ENCODE measurements around the gene ZNF80. TPM values are rescaled to one million over a fixed set of nuclear protein-coding genes. Genes with fewer than 3 reads are reported as not detected.
A peak's percentile ranks its signal among the peaks of the same experiment; 100 is the strongest.

ZNF80 gene
- total RNA-seq, 2 donors from 2014 or later: not detected

DNA sequence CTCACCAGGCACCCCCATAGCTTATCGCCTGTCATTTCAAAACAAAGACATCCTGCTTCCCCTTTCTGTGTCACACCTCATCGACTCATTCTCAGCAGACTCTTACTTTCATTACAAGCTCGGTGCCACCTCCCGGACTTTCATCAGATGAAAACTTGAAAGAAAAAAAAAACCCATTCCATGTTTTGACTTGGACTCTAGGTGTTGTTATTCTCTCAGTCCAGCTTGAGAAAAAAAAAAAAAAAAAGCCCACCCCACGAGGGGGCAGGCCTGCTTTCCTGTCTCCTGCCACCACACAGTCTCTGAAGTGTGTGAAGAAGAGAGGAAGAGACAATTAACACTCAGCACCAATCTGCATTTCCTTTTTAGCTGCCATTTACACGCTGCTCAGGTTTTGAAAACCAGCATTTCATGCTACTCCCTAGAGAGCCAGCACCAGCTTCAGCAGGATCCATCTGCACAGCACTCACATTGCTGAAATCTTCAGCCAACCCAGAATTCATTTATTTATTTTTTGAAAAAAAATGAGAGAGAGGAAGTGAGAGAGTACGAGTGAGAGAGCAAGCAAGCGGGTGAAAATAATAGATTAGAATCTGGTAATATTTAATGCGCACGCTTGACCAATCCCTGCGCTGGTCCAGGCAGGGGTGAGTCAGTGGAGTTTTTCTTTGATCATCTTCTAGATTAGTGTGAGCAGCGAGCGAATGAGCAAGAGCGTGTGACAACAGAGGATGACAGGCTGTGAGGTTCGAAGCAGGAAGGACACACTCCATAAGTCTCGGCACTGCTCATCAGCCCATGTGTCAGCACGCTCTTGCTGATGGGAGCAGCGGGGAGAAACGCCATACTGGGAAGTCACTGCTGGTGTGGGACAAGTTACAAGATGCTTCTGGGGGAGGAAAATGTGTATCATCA lies 23.5 kb downstream of the ZNF80 start:
- TF ChIP-seq, protein P1, sequence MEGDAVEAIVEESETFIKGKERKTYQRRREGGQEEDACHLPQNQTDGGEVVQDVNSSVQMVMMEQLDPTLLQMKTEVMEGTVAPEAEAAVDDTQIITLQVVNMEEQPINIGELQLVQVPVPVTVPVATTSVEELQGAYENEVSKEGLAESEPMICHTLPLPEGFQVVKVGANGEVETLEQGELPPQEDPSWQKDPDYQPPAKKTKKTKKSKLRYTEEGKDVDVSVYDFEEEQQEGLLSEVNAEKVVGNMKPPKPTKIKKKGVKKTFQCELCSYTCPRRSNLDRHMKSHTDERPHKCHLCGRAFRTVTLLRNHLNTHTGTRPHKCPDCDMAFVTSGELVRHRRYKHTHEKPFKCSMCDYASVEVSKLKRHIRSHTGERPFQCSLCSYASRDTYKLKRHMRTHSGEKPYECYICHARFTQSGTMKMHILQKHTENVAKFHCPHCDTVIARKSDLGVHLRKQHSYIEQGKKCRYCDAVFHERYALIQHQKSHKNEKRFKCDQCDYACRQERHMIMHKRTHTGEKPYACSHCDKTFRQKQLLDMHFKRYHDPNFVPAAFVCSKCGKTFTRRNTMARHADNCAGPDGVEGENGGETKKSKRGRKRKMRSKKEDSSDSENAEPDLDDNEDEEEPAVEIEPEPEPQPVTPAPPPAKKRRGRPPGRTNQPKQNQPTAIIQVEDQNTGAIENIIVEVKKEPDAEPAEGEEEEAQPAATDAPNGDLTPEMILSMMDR (IDR thresholded peaks at IDR 0.05): no peak
- H3K27ac ChIP-seq: no peak overlapping the region

DNA sequence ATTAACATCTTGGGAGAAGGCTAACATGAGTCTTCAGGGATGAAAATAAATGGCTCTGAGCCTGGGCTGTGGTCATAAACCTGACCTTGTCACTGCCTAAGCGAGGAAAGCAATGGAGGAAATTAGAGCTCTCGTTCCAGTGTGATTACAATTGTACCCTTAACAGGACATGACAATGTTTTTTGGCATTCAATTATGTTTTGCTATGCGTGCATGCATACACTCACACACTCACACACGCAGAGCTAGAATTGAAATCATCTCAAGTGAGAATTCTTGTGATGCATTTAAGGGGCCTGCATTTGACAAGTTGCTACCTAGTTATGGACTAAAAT lies 24.1 kb downstream of the ZNF80 start:
- H3K9me3 ChIP-seq: no peaks in the 10 kb centered on the region
- TF ChIP-seq, protein P1 (IDR thresholded peaks at IDR 0.05): no peak
- no peaks in the 10 kb centered on the region for H3K36me3 ChIP-seq
- H3K27ac ChIP-seq: no peak overlapping the region
- H3K4me1 ChIP-seq: peaks cover 0 to 13% of the 10 kb centered on the region in 2 donors
- no peak for DNase-seq (ENCODE audit: low spot score)
- no peak overlapping the region for H3K4me3 ChIP-seq
- H3K27me3 ChIP-seq: no peaks in the 10 kb centered on the region

More for the DNA sequence above, 23.5 kb downstream of the ZNF80 start:
- Histone ChIP-seq H3K9me3 (no peaks in the 10 kb centered on the region), H3K4me1 (peaks cover 0 to 13% of the 10 kb centered on the region in 2 donors), H3K27me3 (no peaks in the 10 kb centered on the region), H3K36me3 (no peaks in the 10 kb centered on the region), H3K4me3 (peak overlapping the region in 1 of 2 donors; percentile 6)
- DNase-seq (ENCODE audit: low spot score): no peak

DNA sequence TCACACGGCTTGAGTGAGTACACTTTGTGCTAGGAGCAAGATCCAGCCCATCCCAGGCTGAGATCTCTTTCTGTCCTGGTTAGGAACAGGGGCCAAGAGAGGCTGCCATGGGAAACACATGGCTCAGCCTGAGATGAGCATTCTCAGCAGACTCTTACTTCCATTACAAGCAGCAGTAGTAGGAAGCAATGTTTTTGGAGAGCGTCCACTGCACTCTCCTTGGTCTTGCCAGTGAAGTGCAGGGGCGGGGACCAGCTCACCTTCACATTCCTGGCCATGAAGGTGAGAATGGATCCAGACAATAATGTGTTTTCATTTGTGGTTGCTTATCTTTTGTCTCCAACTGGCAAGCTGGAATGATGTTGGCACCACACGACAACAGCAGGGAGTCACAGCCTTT lies 24.7 kb downstream of the ZNF80 start:
- H3K9me3 ChIP-seq: no peaks in the 10 kb centered on the region
- H3K27ac ChIP-seq: no peak overlapping the region
- H3K4me1 ChIP-seq: peaks cover 0 to 13% of the 10 kb centered on the region in 2 donors
- no peak overlapping the region for H3K4me3 ChIP-seq
- H3K27me3 ChIP-seq: no peaks in the 10 kb centered on the region
- H3K36me3 ChIP-seq: no peaks in the 10 kb centered on the region
- no peak for DNase-seq (ENCODE audit: low spot score)
- TF ChIP-seq, protein P1 (IDR thresholded peaks at IDR 0.05): no peak

DNA sequence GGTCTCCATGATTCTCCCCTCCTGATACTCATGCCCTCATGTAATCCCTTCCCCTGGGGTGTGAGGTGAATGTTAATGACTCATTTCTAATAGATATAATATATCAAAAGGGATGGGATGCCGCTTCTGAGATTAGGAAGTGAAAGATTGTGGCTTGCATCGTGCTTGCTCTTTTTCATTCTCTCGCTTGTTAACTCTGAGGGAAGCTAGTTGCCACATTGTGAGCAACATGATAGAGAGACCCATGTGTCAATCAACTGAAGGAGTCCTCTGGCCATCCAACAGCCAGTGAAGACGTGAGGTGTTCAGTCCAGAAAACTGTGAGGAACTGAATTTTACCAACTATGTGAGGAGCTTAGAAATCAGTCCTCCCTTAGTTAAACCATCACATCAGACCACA lies 29.6 kb downstream of the ZNF80 start:
- Histone ChIP-seq H3K9me3 (no peaks in the 10 kb centered on the region), H3K36me3 (no peaks in the 10 kb centered on the region), H3K4me3 (no peak overlapping the region), H3K27me3 (no peaks in the 10 kb centered on the region), H3K27ac (no peak overlapping the region), H3K4me1 (no peaks in the 10 kb centered on the region)
- DNase-seq (ENCODE audit: low spot score): no peak
- TF ChIP-seq, protein P1 (IDR thresholded peaks at IDR 0.05): no peak

DNA sequence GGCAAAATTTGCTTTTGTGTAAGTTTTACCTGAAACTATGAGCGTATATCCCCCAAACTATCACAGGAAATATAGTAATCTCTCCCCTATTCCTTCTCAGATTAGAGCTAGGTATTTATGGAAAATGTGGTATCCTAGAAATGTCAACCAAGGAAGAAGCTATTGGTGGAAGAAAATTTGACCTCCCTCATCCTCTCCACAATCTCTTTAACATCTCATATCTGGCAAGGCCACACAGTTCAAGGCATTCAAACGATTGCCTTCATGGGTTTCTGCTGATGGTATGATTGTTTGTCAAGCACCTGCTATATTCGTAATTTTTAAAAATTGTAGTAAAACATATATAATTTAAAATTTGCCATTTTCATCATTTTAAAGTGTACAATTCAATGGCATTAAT lies 31.0 kb downstream of the ZNF80 start:
- no peaks in the 10 kb centered on the region for H3K36me3 ChIP-seq
- no peaks in the 10 kb centered on the region for H3K4me1 ChIP-seq
- H3K9me3 ChIP-seq: no peaks in the 10 kb centered on the region
- no peak overlapping the region for H3K4me3 ChIP-seq
- no peaks in the 10 kb centered on the region for H3K27me3 ChIP-seq
- no peak for DNase-seq (ENCODE audit: low spot score)
- H3K27ac ChIP-seq: no peak overlapping the region
- TF ChIP-seq, protein P1 (IDR thresholded peaks at IDR 0.05): no peak

Data from right atrium auricular region (tissue), 2 donors.